GM23338 (cell line): ENCODE data around the gene LYL1. TPM values are rescaled to one million over a fixed set of nuclear protein-coding genes. Genes with fewer than 3 reads are reported as not detected.

Experiments
- ATAC-seq: fragments of 200-7000 bp; cut with Tn5 transposase; 3 replicates; pipeline ENCODE4 v1.9.1; 2020
- DNase-seq: peaks from one replicate; pipeline ENCODE4 v3.0.0-alpha.2; 2015; ENCODE audit warnings: low spot score
- H2AFZ ChIP-seq: fragments of 200-600 bp; sonication (generic); 2 replicates; pipeline ENCODE4 v1.8.0; 2016; ENCODE audit warnings: antibody characterized with exemption, mild to moderate bottlenecking, moderate library complexity
- H3F3A ChIP-seq: fragments of 200-600 bp; sonication (generic); replicated peaks from 2 replicates; pipeline ENCODE4 v1.8.0; 2017; ENCODE audit warnings: antibody characterized with exemption, mixed run types, low read depth
- H3K27ac ChIP-seq: fragments of 200-600 bp; sonication (generic); 2 replicates; pipeline ENCODE4 v1.6.1; 2016; ENCODE audit warnings: low read depth
- H3K27me3 ChIP-seq: fragments of 200-600 bp; sonication (generic); 2 replicates; pipeline ENCODE4 v1.8.0; 2016; ENCODE audit warnings: mild to moderate bottlenecking, mixed run types, moderate library complexity; ENCODE audit not compliant: insufficient read depth
- H3K36me3 ChIP-seq: fragments of 200-600 bp; sonication (generic); 2 replicates; pipeline ENCODE4 v1.8.0; 2016; ENCODE audit warnings: mild to moderate bottlenecking; ENCODE audit not compliant: insufficient read depth
- H3K4me1 ChIP-seq: fragments of 200-600 bp; sonication (generic); 2 replicates; pipeline ENCODE4 v1.8.0; 2016; ENCODE audit warnings: mild to moderate bottlenecking, moderate library complexity; ENCODE audit not compliant: insufficient read depth
- H3K4me2 ChIP-seq: fragments of 200-600 bp; sonication (generic); 2 replicates; pipeline ENCODE4 v1.7.1; 2017; ENCODE audit warnings: mixed run types
- H3K4me3 ChIP-seq: fragments of 200-600 bp; sonication (generic); 2 replicates; pipeline ENCODE4 v1.6.1; 2016; ENCODE audit warnings: mixed run types
- H3K79me2 ChIP-seq: fragments of 200-600 bp; sonication (generic); replicated peaks from 2 replicates; pipeline ENCODE4 v1.8.0; 2017; ENCODE audit warnings: mild to moderate bottlenecking; ENCODE audit not compliant: insufficient read depth
- H3K9me2 ChIP-seq: fragments of 200-600 bp; sonication (generic); 2 replicates; pipeline ENCODE4 v1.8.0; 2017; ENCODE audit not compliant: insufficient read depth
- H4K20me1 ChIP-seq: fragments of 200-600 bp; sonication (generic); replicated peaks from 2 replicates; pipeline ENCODE4 v1.8.0; 2017; ENCODE audit warnings: mild to moderate bottlenecking; ENCODE audit not compliant: insufficient read depth
- H3K27ac Mint-ChIP-seq: 2 replicates; pipeline ENCODE4 v1.8.0; 2020; ENCODE audit warnings: inconsistent platforms, mild to moderate bottlenecking, moderate library complexity, mixed read lengths
- H3K27me3 Mint-ChIP-seq: 3 replicates; pipeline ENCODE4 v1.8.0; 2022; ENCODE audit warnings: low read depth, mild to moderate bottlenecking, moderate library complexity, mixed read lengths, inconsistent platforms; ENCODE audit not compliant: insufficient read depth, poor library complexity
- H3K36me3 Mint-ChIP-seq: 3 replicates; pipeline ENCODE4 v1.8.0; 2021; ENCODE audit warnings: low read depth, mild to moderate bottlenecking, inconsistent platforms, moderate library complexity, mixed read lengths
- H3K4me1 Mint-ChIP-seq: 3 replicates; pipeline ENCODE4 v1.8.0; 2020; ENCODE audit warnings: mild to moderate bottlenecking, inconsistent platforms, mixed read lengths
- H3K4me3 Mint-ChIP-seq: 3 replicates; pipeline ENCODE4 v1.8.0; 2021; ENCODE audit warnings: moderate library complexity, mild to moderate bottlenecking, inconsistent platforms, mixed read lengths
- H3K9me3 Mint-ChIP-seq: 3 replicates; pipeline ENCODE4 v1.8.0; 2020; ENCODE audit warnings: moderate library complexity, mild to moderate bottlenecking, inconsistent platforms, mixed read lengths
- CREB1 ChIP-seq: fragments of 250-450 bp; sonication (Bioruptor Pico); IDR thresholded peaks from 2 replicates; pipeline ENCODE4 v1.5.0; 2020; ENCODE audit warnings: low read depth, mild to moderate bottlenecking, moderate library complexity
- EZH2 ChIP-seq: fragments of 200-600 bp; sonication (generic); IDR thresholded peaks from one replicate; pipeline ENCODE4 v1.8.0; 2017; ENCODE audit warnings: antibody characterized with exemption, mild to moderate bottlenecking, low read depth; ENCODE audit not compliant: unreplicated experiment
- EZH2phosphoT487 ChIP-seq: fragments of 200-600 bp; sonication (generic); IDR thresholded peaks from one replicate; pipeline ENCODE4 v1.8.1; 2018; ENCODE audit warnings: antibody characterized with exemption; ENCODE audit not compliant: unreplicated experiment
- JUNB ChIP-seq: IDR thresholded peaks from one replicate; pipeline ENCODE4 v1.6.1; 2016; ENCODE audit warnings: antibody characterized with exemption; ENCODE audit not compliant: unreplicated experiment
- NANOG ChIP-seq: IDR thresholded peaks from 2 replicates; pipeline ENCODE4 v1.6.1; 2016; ENCODE audit warnings: antibody characterized with exemption, borderline replicate concordance
- POLR2AphosphoS5 ChIP-seq: IDR thresholded peaks from 2 replicates; pipeline ENCODE4 v1.6.1; 2016; ENCODE audit warnings: antibody characterized with exemption, low read depth
- STAT1 ChIP-seq: IDR thresholded peaks from one replicate; pipeline ENCODE4 v1.6.1; 2016; ENCODE audit warnings: antibody characterized with exemption; ENCODE audit not compliant: unreplicated experiment
- ZNF114 ChIP-seq: fragments of 250-450 bp; sonication (Bioruptor Pico); IDR thresholded peaks from 2 replicates; pipeline ENCODE4 v1.5.0; 2020; ENCODE audit warnings: mild to moderate bottlenecking, moderate library complexity
- ZNF331 ChIP-seq: fragments of 250-450 bp; sonication (Bioruptor Pico); IDR thresholded peaks from 2 replicates; pipeline ENCODE4 v1.5.0; 2020; ENCODE audit warnings: low read depth, mild to moderate bottlenecking, moderate library complexity
- polyA plus RNA-seq: library from polyadenylated mRNA; unstranded; fragments of >200 nt; fragmentation: Nextera tagmentation; extraction: Ambion mirVana; gene quantifications from 2 replicates; pipeline ENCODE4 v1.2.1, GENCODE V29; 2016
- total RNA-seq: library from RNA; depleted of rRNA; stranded (reverse); fragments of >200 nt; shearing (Covaris generic); gene quantifications from 2 replicates; pipeline ENCODE4 v1.2.3, GENCODE V29; 2014
- TF ChIP-seq, protein P1 (sequence below): fragments of 250-450 bp; sonication (Bioruptor Pico); IDR thresholded peaks from 2 replicates; pipeline ENCODE4 v1.5.0; 2020; ENCODE audit warnings: mild to moderate bottlenecking, moderate library complexity
- TF ChIP-seq, protein P2 (sequence below), 2 experiments: fragments of 200-600 bp in 1 of 2; sonication (generic) in 1 of 2; conservative IDR thresholded peaks; 2 replicates each; pipeline versions ENCODE4 v1.5.1 to v1.6.1; 2016 to 2017; ENCODE audit warnings: antibody characterized with exemption in 2 of 2, low read depth in 2 of 2, mild to moderate bottlenecking in 2 of 2, moderate library complexity in 1 of 2
- TF ChIP-seq, protein P3 (sequence below): IDR thresholded peaks from 2 replicates; pipeline ENCODE4 v1.6.1; 2016; ENCODE audit warnings: antibody characterized with exemption
- TF ChIP-seq, protein P4 (sequence below): IDR thresholded peaks from one replicate; pipeline ENCODE4 v1.6.1; 2018; ENCODE audit warnings: antibody characterized with exemption; ENCODE audit not compliant: unreplicated experiment

Gene LYL1
- total and polyA plus RNA-seq, 2 experiments from 2014 or later: 1.2 to 2.2 TPM

DNA sequence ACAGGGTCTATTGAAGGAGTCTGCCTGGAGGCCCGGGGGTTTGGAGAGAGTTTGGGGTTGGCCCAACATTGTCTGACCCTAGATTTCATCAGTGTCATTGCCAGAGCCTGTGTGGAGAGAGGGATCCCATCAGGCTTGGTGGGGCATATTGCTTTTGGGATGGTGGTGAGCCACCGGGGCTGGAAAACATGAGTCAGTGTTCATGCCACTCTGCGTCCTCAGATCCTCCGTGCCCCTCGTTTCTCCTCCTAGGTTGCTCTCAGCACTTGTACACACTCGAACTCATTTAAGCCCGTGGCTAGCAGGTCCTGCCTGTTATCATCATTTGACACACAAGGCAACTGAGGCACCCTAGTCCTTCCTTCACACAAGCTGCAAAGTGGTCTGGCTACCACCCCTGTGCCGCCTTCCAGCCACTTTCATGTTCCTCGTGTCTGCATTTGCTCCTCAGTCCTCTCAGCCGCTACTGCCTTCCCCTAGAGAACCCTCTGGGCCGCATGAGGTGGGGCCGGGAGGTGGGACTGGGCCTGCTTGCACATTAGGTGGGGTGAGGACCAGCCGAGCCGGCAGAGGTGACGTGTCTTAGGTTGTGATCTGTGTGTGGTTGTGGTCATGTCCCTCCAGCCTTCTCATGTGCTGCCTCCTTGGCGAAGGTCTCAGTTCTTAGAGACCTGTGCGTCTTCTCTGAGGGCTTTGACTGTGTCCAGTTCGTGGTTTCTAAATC, 19.1 kb upstream of the LYL1 start:
- peaks cover 3% of the 10 kb centered on the region; the same call in 2 of the 3 replicates for H3K9me3 Mint-ChIP-seq
- H2AFZ ChIP-seq: no peak overlapping the region
- TF ChIP-seq STAT1 (no peak), EZH2phosphoT487 (no peak), ZNF331 (no peak), ZNF114 (no peak), NANOG (no peak), POLR2AphosphoS5 (no peak), EZH2 (no peak), JUNB (no peak), CREB1 (CRISPR knock-in tag) (no peak)
- TF ChIP-seq, protein P1, sequence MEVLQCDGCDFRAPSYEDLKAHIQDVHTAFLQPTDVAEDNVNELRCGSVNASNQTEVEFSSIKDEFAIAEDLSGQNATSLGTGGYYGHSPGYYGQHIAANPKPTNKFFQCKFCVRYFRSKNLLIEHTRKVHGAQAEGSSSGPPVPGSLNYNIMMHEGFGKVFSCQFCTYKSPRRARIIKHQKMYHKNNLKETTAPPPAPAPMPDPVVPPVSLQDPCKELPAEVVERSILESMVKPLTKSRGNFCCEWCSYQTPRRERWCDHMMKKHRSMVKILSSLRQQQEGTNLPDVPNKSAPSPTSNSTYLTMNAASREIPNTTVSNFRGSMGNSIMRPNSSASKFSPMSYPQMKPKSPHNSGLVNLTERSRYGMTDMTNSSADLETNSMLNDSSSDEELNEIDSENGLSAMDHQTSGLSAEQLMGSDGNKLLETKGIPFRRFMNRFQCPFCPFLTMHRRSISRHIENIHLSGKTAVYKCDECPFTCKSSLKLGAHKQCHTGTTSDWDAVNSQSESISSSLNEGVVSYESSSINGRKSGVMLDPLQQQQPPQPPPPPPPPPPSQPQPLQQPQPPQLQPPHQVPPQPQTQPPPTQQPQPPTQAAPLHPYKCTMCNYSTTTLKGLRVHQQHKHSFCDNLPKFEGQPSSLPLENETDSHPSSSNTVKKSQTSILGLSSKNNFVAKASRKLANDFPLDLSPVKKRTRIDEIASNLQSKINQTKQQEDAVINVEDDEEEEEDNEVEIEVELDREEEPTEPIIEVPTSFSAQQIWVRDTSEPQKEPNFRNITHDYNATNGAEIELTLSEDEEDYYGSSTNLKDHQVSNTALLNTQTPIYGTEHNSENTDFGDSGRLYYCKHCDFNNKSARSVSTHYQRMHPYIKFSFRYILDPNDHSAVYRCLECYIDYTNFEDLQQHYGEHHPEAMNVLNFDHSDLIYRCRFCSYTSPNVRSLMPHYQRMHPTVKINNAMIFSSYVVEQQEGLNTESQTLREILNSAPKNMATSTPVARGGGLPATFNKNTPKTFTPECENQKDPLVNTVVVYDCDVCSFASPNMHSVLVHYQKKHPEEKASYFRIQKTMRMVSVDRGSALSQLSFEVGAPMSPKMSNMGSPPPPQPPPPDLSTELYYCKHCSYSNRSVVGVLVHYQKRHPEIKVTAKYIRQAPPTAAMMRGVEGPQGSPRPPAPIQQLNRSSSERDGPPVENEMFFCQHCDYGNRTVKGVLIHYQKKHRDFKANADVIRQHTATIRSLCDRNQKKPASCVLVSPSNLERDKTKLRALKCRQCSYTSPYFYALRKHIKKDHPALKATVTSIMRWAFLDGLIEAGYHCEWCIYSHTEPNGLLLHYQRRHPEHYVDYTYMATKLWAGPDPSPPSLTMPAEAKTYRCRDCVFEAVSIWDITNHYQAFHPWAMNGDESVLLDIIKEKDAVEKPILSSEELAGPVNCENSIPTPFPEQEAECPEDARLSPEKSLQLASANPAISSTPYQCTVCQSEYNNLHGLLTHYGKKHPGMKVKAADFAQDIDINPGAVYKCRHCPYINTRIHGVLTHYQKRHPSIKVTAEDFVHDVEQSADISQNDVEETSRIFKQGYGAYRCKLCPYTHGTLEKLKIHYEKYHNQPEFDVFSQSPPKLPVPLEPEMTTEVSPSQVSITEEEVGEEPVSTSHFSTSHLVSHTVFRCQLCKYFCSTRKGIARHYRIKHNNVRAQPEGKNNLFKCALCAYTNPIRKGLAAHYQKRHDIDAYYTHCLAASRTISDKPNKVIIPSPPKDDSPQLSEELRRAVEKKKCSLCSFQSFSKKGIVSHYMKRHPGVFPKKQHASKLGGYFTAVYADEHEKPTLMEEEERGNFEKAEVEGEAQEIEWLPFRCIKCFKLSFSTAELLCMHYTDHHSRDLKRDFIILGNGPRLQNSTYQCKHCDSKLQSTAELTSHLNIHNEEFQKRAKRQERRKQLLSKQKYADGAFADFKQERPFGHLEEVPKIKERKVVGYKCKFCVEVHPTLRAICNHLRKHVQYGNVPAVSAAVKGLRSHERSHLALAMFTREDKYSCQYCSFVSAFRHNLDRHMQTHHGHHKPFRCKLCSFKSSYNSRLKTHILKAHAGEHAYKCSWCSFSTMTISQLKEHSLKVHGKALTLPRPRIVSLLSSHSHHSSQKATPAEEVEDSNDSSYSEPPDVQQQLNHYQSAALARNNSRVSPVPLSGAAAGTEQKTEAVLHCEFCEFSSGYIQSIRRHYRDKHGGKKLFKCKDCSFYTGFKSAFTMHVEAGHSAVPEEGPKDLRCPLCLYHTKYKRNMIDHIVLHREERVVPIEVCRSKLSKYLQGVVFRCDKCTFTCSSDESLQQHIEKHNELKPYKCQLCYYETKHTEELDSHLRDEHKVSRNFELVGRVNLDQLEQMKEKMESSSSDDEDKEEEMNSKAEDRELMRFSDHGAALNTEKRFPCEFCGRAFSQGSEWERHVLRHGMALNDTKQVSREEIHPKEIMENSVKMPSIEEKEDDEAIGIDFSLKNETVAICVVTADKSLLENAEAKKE: no peak
- TF ChIP-seq, protein P2, sequence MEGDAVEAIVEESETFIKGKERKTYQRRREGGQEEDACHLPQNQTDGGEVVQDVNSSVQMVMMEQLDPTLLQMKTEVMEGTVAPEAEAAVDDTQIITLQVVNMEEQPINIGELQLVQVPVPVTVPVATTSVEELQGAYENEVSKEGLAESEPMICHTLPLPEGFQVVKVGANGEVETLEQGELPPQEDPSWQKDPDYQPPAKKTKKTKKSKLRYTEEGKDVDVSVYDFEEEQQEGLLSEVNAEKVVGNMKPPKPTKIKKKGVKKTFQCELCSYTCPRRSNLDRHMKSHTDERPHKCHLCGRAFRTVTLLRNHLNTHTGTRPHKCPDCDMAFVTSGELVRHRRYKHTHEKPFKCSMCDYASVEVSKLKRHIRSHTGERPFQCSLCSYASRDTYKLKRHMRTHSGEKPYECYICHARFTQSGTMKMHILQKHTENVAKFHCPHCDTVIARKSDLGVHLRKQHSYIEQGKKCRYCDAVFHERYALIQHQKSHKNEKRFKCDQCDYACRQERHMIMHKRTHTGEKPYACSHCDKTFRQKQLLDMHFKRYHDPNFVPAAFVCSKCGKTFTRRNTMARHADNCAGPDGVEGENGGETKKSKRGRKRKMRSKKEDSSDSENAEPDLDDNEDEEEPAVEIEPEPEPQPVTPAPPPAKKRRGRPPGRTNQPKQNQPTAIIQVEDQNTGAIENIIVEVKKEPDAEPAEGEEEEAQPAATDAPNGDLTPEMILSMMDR (conservative IDR thresholded peaks at IDR 0.05; ENCODE audit: low read depth in 2 of 2): no peak
- TF ChIP-seq, protein P3, sequence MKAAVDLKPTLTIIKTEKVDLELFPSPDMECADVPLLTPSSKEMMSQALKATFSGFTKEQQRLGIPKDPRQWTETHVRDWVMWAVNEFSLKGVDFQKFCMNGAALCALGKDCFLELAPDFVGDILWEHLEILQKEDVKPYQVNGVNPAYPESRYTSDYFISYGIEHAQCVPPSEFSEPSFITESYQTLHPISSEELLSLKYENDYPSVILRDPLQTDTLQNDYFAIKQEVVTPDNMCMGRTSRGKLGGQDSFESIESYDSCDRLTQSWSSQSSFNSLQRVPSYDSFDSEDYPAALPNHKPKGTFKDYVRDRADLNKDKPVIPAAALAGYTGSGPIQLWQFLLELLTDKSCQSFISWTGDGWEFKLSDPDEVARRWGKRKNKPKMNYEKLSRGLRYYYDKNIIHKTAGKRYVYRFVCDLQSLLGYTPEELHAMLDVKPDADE: no peak
- TF ChIP-seq, protein P4, sequence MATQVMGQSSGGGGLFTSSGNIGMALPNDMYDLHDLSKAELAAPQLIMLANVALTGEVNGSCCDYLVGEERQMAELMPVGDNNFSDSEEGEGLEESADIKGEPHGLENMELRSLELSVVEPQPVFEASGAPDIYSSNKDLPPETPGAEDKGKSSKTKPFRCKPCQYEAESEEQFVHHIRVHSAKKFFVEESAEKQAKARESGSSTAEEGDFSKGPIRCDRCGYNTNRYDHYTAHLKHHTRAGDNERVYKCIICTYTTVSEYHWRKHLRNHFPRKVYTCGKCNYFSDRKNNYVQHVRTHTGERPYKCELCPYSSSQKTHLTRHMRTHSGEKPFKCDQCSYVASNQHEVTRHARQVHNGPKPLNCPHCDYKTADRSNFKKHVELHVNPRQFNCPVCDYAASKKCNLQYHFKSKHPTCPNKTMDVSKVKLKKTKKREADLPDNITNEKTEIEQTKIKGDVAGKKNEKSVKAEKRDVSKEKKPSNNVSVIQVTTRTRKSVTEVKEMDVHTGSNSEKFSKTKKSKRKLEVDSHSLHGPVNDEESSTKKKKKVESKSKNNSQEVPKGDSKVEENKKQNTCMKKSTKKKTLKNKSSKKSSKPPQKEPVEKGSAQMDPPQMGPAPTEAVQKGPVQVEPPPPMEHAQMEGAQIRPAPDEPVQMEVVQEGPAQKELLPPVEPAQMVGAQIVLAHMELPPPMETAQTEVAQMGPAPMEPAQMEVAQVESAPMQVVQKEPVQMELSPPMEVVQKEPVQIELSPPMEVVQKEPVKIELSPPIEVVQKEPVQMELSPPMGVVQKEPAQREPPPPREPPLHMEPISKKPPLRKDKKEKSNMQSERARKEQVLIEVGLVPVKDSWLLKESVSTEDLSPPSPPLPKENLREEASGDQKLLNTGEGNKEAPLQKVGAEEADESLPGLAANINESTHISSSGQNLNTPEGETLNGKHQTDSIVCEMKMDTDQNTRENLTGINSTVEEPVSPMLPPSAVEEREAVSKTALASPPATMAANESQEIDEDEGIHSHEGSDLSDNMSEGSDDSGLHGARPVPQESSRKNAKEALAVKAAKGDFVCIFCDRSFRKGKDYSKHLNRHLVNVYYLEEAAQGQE: no peak
- ATAC-seq: no peak
- H3K27me3 Mint-ChIP-seq: peaks cover 26% of the 10 kb centered on the region
- peak overlapping the region; percentile 5; the same call in 1 of the 3 replicates for H3K4me3 Mint-ChIP-seq
- H3F3A ChIP-seq: peaks cover 6% of the 10 kb centered on the region
- peaks cover 32% of the 10 kb centered on the region for H3K4me1 ChIP-seq
- H3K4me3 ChIP-seq: peak overlapping the region; percentile 96; the same call in 1 of the 2 replicates
- H3K4me2 ChIP-seq: peak overlapping the region; percentile 94; the same call in 1 of the 2 replicates
- H3K9me2 ChIP-seq: no peaks in the 10 kb centered on the region
- peaks cover 87% of the 10 kb centered on the region for H3K79me2 ChIP-seq
- no peak for DNase-seq
- peaks cover 39% of the 10 kb centered on the region for H3K36me3 Mint-ChIP-seq
- H3K27me3 ChIP-seq: no peaks in the 10 kb centered on the region
- H3K4me1 Mint-ChIP-seq: peaks cover 49% of the 10 kb centered on the region
- H3K27ac ChIP-seq: no peak overlapping the region
- peaks cover 73% of the 10 kb centered on the region for H4K20me1 ChIP-seq
- H3K27ac Mint-ChIP-seq: peak overlapping the region; percentile 14; the same call in 1 of the 2 replicates
- no peaks in the 10 kb centered on the region for H3K36me3 ChIP-seq
